ENCODE results near the gene TAS2R41. TPM values are rescaled to one million over a fixed set of nuclear protein-coding genes. Genes with fewer than 3 reads are reported as not detected.
"Not testable (repeated sequence)": the region's sequence is repeated elsewhere in the genome, so short reads cannot be mapped to it uniquely, and the experiment has no call there.

Gene TAS2R41
- total and polyA plus RNA-seq, 7 experiments from 2014 or later, result 1.7 to 3.4 (median 2.0) TPM; not detected in 3

DNA sequence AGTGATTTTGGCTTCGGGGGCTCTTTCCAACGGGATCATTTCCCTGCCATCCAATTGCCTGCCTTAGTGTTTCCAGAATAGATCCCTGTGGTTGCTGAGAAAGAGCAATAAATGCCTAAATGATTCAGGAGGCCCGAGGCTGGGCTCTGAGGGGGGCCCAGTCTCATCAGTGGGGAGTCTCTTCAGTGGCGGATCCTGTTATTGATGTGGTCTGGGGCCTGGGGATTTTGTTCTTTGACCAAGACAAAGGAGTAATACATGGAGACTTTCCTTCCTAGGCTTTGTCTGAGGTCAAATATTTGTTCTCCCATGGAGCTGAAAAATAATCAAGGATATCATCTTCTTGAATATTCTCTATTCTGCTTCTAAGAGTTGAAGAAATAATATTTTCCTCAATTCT lies 40.8 kb downstream of the TAS2R41 start:
- peak overlapping the region in 1 of 9 donors; percentile 21 for H3K27ac Mint-ChIP-seq
- H3K36me3 Mint-ChIP-seq, result peaks cover 0 to 64% (median 34%) of the 10 kb centered on the region in 5 donors
- intact Hi-C loops (cut with micrococcal nuclease), result no loop called here
- POLR2A ChIA-PET, result no interaction called here
- no peaks in the 10 kb centered on the region for H3K4me1 ChIP-seq (ENCODE audit: control insufficient read depth in 2 of 2, insufficient read depth in 2 of 2, low read length in 2 of 2)
- DNase-seq, result no peak
- peaks cover 0 to 7% (median 0%) of the 10 kb centered on the region in 7 donors for H3K4me1 Mint-ChIP-seq
- CTCF ChIA-PET, result no interaction called here
- no peak for ATAC-seq
- no peaks in the 10 kb centered on the region for H3K9me3 ChIP-seq (ENCODE audit: control insufficient read depth in 2 of 3, low read length in 3 of 3)
- H3K36me3 ChIP-seq (ENCODE audit: control insufficient read depth in 2 of 3, insufficient read depth in 3 of 3, low read length in 3 of 3), result peaks cover 0 to 17% (median 0%) of the 10 kb centered on the region in 3 experiments
- no peaks in the 10 kb centered on the region for H3K9me3 Mint-ChIP-seq
- no peaks in the 10 kb centered on the region for H3K27me3 ChIP-seq (ENCODE audit: control insufficient read depth in 2 of 2, insufficient read depth in 2 of 2, low read length in 2 of 2)
- no peak overlapping the region for H3K4me3 Mint-ChIP-seq
- no peak overlapping the region for H3K27ac ChIP-seq (ENCODE audit: low read depth, low read length)
- no peaks in the 10 kb centered on the region for H3K27me3 Mint-ChIP-seq
- no peak overlapping the region for H3K4me3 ChIP-seq (ENCODE audit: low read length)

DNA sequence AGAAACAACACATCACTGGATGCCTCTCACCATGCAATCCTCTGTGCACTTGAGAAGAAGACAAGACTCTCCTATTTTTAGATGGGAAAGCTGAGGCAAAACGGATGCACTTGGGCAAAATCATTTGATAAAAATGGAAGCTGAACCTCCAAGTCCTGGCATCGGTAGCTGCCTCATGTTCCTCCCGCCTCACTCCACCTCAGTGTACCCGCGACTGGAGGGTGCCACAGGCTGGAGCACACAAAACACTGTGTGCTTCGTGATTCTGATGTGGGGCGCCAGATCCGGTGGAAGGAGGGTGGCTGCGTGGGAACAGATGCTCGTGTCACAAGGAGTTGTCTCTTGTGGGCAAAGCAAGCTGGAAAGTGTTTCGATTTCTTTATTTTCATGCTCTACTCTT lies 41.3 kb downstream of the TAS2R41 start:
- no peaks in the 10 kb centered on the region for H3K27me3 Mint-ChIP-seq
- DNase-seq (no peak), ATAC-seq (no peak)
- Histone ChIP-seq H3K27me3 (ENCODE audit: control insufficient read depth in 2 of 2, insufficient read depth in 2 of 2, low read length in 2 of 2) (no peaks in the 10 kb centered on the region), H3K4me1 (ENCODE audit: control insufficient read depth in 2 of 2, insufficient read depth in 2 of 2, low read length in 2 of 2) (no peaks in the 10 kb centered on the region), H3K4me3 (ENCODE audit: low read length) (no peak overlapping the region), H3K27ac (ENCODE audit: low read depth, low read length) (no peak overlapping the region), H3K36me3 (ENCODE audit: control insufficient read depth in 2 of 3, insufficient read depth in 3 of 3, low read length in 3 of 3) (peaks cover 0 to 17% (median 0%) of the 10 kb centered on the region in 3 experiments), H3K9me3 (ENCODE audit: control insufficient read depth in 2 of 3, low read length in 3 of 3) (no peaks in the 10 kb centered on the region)
- no peak overlapping the region for H3K27ac Mint-ChIP-seq
- ChIA-PET CTCF (no interaction called here), POLR2A (no interaction called here)
- no peaks in the 10 kb centered on the region for H3K9me3 Mint-ChIP-seq
- H3K36me3 Mint-ChIP-seq, result peaks cover 0 to 60% (median 29%) of the 10 kb centered on the region in 5 donors
- intact Hi-C loops (cut with micrococcal nuclease), result no loop called here
- no peak overlapping the region for H3K4me3 Mint-ChIP-seq
- peaks cover 0 to 7% (median 0%) of the 10 kb centered on the region in 7 donors for H3K4me1 Mint-ChIP-seq

DNA sequence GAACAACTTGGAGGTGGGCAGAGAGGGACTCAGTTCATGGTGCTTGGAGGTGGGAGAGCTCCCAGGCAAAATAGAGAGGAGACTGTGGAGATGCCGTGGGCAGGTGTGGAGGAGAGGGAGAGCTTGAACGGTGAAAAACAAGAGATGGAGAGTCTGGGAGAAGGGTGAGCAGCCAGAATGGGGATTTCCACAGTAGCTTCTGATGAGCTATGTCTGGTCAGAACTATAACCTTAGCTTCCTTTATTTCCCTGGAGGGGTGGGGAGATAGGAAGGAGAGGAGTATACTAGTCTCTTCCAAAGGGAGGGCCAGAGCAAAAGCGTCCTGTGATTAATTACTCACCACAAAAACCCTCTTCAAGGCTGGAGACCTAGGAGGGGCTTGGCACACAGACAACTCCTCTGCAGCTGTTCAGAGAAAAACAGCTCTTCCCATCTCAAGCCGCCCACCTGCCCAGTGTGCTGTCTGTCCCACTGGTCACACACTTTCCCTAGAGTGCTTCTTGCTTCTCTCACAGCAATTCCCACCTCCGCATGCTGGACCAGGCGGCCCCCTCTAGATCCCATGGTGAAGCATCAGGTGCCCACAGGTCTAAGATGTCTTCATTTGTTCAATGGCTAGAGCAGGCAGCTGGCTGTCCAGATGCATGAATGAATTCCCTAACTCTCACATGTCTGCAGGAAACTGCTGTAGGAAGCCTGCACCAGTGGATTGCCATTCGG lies 41.9 kb downstream of the TAS2R41 start:
- H3K9me3 Mint-ChIP-seq, result no peaks in the 10 kb centered on the region
- Histone ChIP-seq H3K36me3 (ENCODE audit: control insufficient read depth in 2 of 3, insufficient read depth in 3 of 3, low read length in 3 of 3) (peaks cover 0 to 17% (median 0%) of the 10 kb centered on the region in 3 experiments), H3K4me3 (ENCODE audit: low read length) (no peak overlapping the region), H3K27ac (ENCODE audit: low read depth, low read length) (no peak overlapping the region), H3K27me3 (ENCODE audit: control insufficient read depth in 2 of 2, insufficient read depth in 2 of 2, low read length in 2 of 2) (no peaks in the 10 kb centered on the region), H3K4me1 (ENCODE audit: control insufficient read depth in 2 of 2, insufficient read depth in 2 of 2, low read length in 2 of 2) (no peaks in the 10 kb centered on the region), H3K9me3 (ENCODE audit: control insufficient read depth in 2 of 3, low read length in 3 of 3) (no peaks in the 10 kb centered on the region)
- POLR2A ChIA-PET, result no interaction called here
- H3K4me1 Mint-ChIP-seq, result peaks cover 0 to 7% (median 0%) of the 10 kb centered on the region in 7 donors
- H3K27ac Mint-ChIP-seq, result no peak overlapping the region
- H3K36me3 Mint-ChIP-seq, result peaks cover 0 to 53% (median 26%) of the 10 kb centered on the region in 5 donors
- CTCF ChIA-PET, result interaction anchor here (0.5 kb wide), 1 partner anchor 304 kb away, joined by 3 read pairs; no protein-coding TSS in a partner anchor
- no peak overlapping the region for H3K4me3 Mint-ChIP-seq
- ATAC-seq (no peak), DNase-seq (no peak)
- no peaks in the 10 kb centered on the region for H3K27me3 Mint-ChIP-seq
- intact Hi-C loops (cut with micrococcal nuclease), result no loop called here

DNA sequence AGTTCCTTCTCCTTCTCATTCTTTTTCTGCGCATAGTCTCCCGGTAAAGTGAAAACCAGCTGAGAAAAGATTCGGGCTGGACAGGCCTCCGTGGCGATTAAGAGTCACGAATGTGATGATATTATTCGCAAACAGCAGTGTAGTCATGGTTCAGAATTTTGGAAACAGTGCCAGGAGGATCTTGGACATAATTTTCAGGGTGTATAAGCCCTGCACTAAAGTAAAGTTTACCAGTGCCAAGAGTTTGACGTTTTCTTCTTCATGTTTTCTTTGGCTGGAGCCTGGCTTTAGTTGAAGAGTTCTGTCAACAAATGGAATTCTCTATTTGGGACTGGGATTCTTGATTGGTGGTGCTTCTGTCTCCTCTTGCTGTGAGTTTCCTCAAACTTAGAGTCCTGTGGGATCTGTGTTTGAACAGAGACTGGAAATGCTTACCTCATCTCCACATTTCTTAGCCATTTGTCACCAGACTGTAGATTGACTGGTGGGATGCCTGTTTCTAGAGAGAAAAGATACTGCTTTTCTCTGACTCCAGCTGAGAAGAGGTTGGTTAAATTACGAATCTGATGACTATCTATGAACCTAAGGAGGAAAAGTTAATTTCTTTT lies 44.7 kb downstream of the TAS2R41 start:
- H3K4me1 Mint-ChIP-seq; POLR2A ChIA-PET; intact Hi-C loops (cut with micrococcal nuclease); ATAC-seq; H3K27ac Mint-ChIP-seq; H3K4me1 ChIP-seq (ENCODE audit: control insufficient read depth in 2 of 2, insufficient read depth in 2 of 2, low read length in 2 of 2); H3K9me3 Mint-ChIP-seq; CTCF ChIA-PET; H3K27me3 ChIP-seq (ENCODE audit: control insufficient read depth in 2 of 2, insufficient read depth in 2 of 2, low read length in 2 of 2); H3K4me3 Mint-ChIP-seq; H3K9me3 ChIP-seq (ENCODE audit: control insufficient read depth in 2 of 3, low read length in 3 of 3); H3K27ac ChIP-seq (ENCODE audit: low read depth, low read length); H3K27me3 Mint-ChIP-seq; H3K4me3 ChIP-seq (ENCODE audit: low read length); DNase-seq: not testable (repeated sequence)
- H3K36me3 ChIP-seq (ENCODE audit: control insufficient read depth in 2 of 3, insufficient read depth in 3 of 3, low read length in 3 of 3), result peaks cover 0 to 17% (median 0%) of the 10 kb centered on the region in 3 experiments
- peaks cover 0 to 32% (median 20%) of the 10 kb centered on the region in 5 donors for H3K36me3 Mint-ChIP-seq

Other genes starting within 250 kb of the TAS2R41 start
- 100 to 1,000 TPM; 253 to 385 (median 311) TPM for gene GSTK1, start 214.4 kb upstream of the TAS2R41 start, total RNA-seq
- gene GSTK1, start 214.4 kb upstream of the TAS2R41 start, polyA plus RNA-seq, result 100 to 1,000 TPM; 398 to 470 TPM
- under 1 TPM in 4 of 5 experiments, not detected in 1; 0.32 to 0.62 (median 0.51) TPM for gene TMEM139, start 192.9 kb upstream of the TAS2R41 start, total RNA-seq
- under 1 TPM; 0.46 TPM for gene TMEM139, start 192.9 kb upstream of the TAS2R41 start, polyA plus RNA-seq
- gene CASP2, start 189.5 kb upstream of the TAS2R41 start, total RNA-seq, result 10 to 100 TPM; 29.6 to 97.7 (median 69.1) TPM
- 10 to 100 TPM; 14.4 to 24.4 TPM for gene CASP2, start 189.5 kb upstream of the TAS2R41 start, polyA plus RNA-seq
- under 1 TPM in 2 of 5 experiments, not detected in 3; 0.07 to 0.51 TPM for gene CLCN1, start 161.8 kb upstream of the TAS2R41 start, total RNA-seq
- not detected for gene CLCN1, start 161.8 kb upstream of the TAS2R41 start, polyA plus RNA-seq
- gene FAM131B, start 115.2 kb upstream of the TAS2R41 start, total RNA-seq, result 1 to 10 TPM in 1 of 5 experiments, under 1 TPM in 2, not detected in 2; 0.19 to 1.4 (median 0.53) TPM
- gene FAM131B, start 115.2 kb upstream of the TAS2R41 start, polyA plus RNA-seq, result not detected
- gene ZYX, start 96.5 kb upstream of the TAS2R41 start, total RNA-seq, result 100 to 1,000 TPM; 110 to 264 (median 124) TPM
- 100 to 1,000 TPM in 1 of 2 donors, 10 to 100 TPM in 1; 54.2 to 101 TPM for gene ZYX, start 96.5 kb upstream of the TAS2R41 start, polyA plus RNA-seq
- gene EPHA1, start 69.0 kb upstream of the TAS2R41 start, total RNA-seq, result 10 to 100 TPM in 4 of 5 experiments, 1 to 10 TPM in 1; 4.1 to 63.1 (median 33.6) TPM
- 10 to 100 TPM; 10.9 to 41.4 TPM for gene EPHA1, start 69.0 kb upstream of the TAS2R41 start, polyA plus RNA-seq
- 1 to 10 TPM in 4 of 5 experiments, not detected in 1; 1.4 to 2.5 (median 1.8) TPM for gene TAS2R60, start 34.4 kb upstream of the TAS2R41 start, total RNA-seq
- gene TAS2R60, start 34.4 kb upstream of the TAS2R41 start, polyA plus RNA-seq, result under 1 TPM in 1 of 2 donors, not detected in 1; 0.33 TPM
- 1 to 10 TPM in 1 of 5 experiments, not detected in 4; 3.4 TPM for gene CTAGE15, start 93.9 kb downstream of the TAS2R41 start, total RNA-seq
- under 1 TPM in 1 of 2 donors, not detected in 1; 0.14 TPM for gene CTAGE15, start 93.9 kb downstream of the TAS2R41 start, polyA plus RNA-seq
- 10 to 100 TPM; 14.1 to 38.7 (median 20.3) TPM for gene TCAF2, start 143.1 kb downstream of the TAS2R41 start, total RNA-seq
- gene TCAF2, start 143.1 kb downstream of the TAS2R41 start, polyA plus RNA-seq, result 10 to 100 TPM; 10.7 to 13.4 TPM